Ovary (tissue), 9 donors: ENCODE measurements around the gene ADCK1. TPM values are rescaled to one million over a fixed set of nuclear protein-coding genes. Genes with fewer than 3 reads are reported as not detected.

Experiments used
- DNase-seq, 5 donors: peaks; one replicate each; pipeline ENCODE4 v3.0.0-alpha.2; 2019 to 2020
- H3K27ac ChIP-seq, 2 donors: fragments of 200-600 bp; one replicate each; pipeline versions ENCODE4 v1.5.1 to v1.8.0; 2019 to 2022
- H3K27me3 ChIP-seq: fragments of 200-600 bp; one replicate; pipeline ENCODE4 v1.8.0; 2022
- H3K36me3 ChIP-seq: fragments of 200-600 bp; sonication (generic); one replicate; pipeline ENCODE4 v1.5.1; 2019
- H3K4me1 ChIP-seq: one replicate; pipeline ENCODE4 v1.8.1; 2013; ENCODE audit warnings: mild to moderate bottlenecking, moderate library complexity; ENCODE audit not compliant: insufficient read depth
- H3K4me3 ChIP-seq: fragments of 200-600 bp; sonication (generic); one replicate; pipeline ENCODE4 v1.5.1; 2017
- H3K9me3 ChIP-seq, 2 donors: fragments of 200-600 bp in 1 of 2; sonication (generic) in 1 of 2; one replicate each; pipeline versions ENCODE4 v1.5.1 to v1.8.1; 2013 to 2019; ENCODE audit warnings: mild to moderate bottlenecking in 1 of 2, moderate library complexity in 1 of 2
- CTCF ChIP-seq, 3 donors: fragments of 450-650 bp in 2 of 3; fragments of 200-600 bp in 1 of 3; IDR thresholded peaks; one replicate each; pipeline versions ENCODE4 v1.5.1 to v1.8.0; 2016 to 2022; ENCODE audit warnings: antibody characterized with exemption in 3 of 3, mild to moderate bottlenecking in 1 of 3
- EP300 ChIP-seq: sonication (generic); formaldehyde crosslinking; IDR thresholded peaks from one replicate; pipeline ENCODE4 v1.6.1; 2017; ENCODE audit warnings: antibody characterized with exemption
- POLR2A ChIP-seq: fragments of 450-650 bp; IDR thresholded peaks from one replicate; pipeline ENCODE4 v1.6.1; 2017; ENCODE audit warnings: antibody characterized with exemption, mild to moderate bottlenecking, moderate library complexity
- WGBS, 3 donors: extraction: QIAGEN DNeasy Blood & Tissue Kit in 1 of 3; methylation state at CpG; one replicate each; pipeline versions ENCODE4 v1.1.5 to v1.1.7; 2013 to 2017; 5-methylcytosine and 5-hydroxymethylcytosine counted together
- intact Hi-C, 4 donors: fragments of 100-400 bp; cut with DNase I; formaldehyde crosslinking; loops; one replicate each; pipeline versions ENCODE4 v1.11.0 to v1.15.1; 2022 to 2023
- polyA plus RNA-seq, 2 donors: library from polyadenylated mRNA; stranded (reverse); fragments of 200-250 nt in 1 of 2; fragments of 350-450 nt in 1 of 2; fragmentation: Illumina TruSeq in 1 of 2; extraction: RNeasy Lipid Tissue Mini Kit (QIAGEN cat#74804) in 1 of 2; gene quantifications; one replicate each; pipeline ENCODE4 v1.2.3, GENCODE V29; 2013 to 2014
- total RNA-seq, 7 donors: library from RNA; depleted of rRNA in 2 of 7; stranded (reverse); fragments of >200 nt in 2 of 7; fragmentation: NEBNext Ultra II Directional in 3 of 7; extraction: Animal tissue kit (Norgen Biotek cat#: 25700) in 3 of 7; gene quantifications; one replicate each; pipeline versions ENCODE4 v1.1.0 to v1.2.4, GENCODE V29; 2016 to 2023
- donor health status: DM: no; HTN: no; CAD: no; lungs with moderate emphysema.
- donor health status: DM: no; HTN: no; CAD: no.
- donor health status: Bipolar disorder and iron deficiency.
- donor health status: DM: yes; HTN: yes; CAD: no.
- donor health status: DM: no; HTN: no; CAD: no.
- donor health status: DM: yes; HTN: yes; CAD: no.

Gene ADCK1
- total and polyA plus RNA-seq, 9 donors = 1.7 to 7.9 (median 6.8) TPM

- 84 to 85% (median 85%) methylated on average over 22 of the region's 22 CpGs for WGBS, 3 donors
- no peak for DNase-seq
- H3K4me1 ChIP-seq = no peaks in the 10 kb centered on the region
Observed at GRCh38 chr14:77924141-77924948, 124.4 kb downstream of the ADCK1 start.

GRCh38 chr14:77926942-77927341 is 127.0 kb downstream of the ADCK1 start:
- no peak for DNase-seq
- 80 to 81% (median 80%) methylated on average over 9 of the region's 9 CpGs for WGBS, 3 donors
- Histone ChIP-seq H3K27me3 (no peaks in the 10 kb centered on the region), H3K9me3 (no peaks in the 10 kb centered on the region), H3K4me3 (no peak overlapping the region), H3K4me1 (no peaks in the 10 kb centered on the region), H3K27ac (no peak overlapping the region), H3K36me3 (no peaks in the 10 kb centered on the region)
- intact Hi-C loops = no loop called here
- TF ChIP-seq POLR2A (no peak), EP300 (no peak), CTCF (IDR thresholded peaks at IDR 0.05) (no peak)

More at GRCh38 chr14:77924141-77924948, 124.4 kb downstream of the ADCK1 start:
- Histone ChIP-seq H3K27ac (no peak overlapping the region), H3K36me3 (no peaks in the 10 kb centered on the region), H3K9me3 (no peaks in the 10 kb centered on the region), H3K27me3 (no peaks in the 10 kb centered on the region), H3K4me3 (no peak overlapping the region)
- intact Hi-C loops = no loop called here
- TF ChIP-seq CTCF (IDR thresholded peaks at IDR 0.05) = no peak
- no peak for TF ChIP-seq EP300
- no peak for TF ChIP-seq POLR2A

GRCh38 chr14:77931441-77931840 is 131.5 kb downstream of the ADCK1 start:
- WGBS, 3 donors = 93 to 96% (median 94%) methylated on average over 14 of the region's 14 CpGs
- intact Hi-C loops = no loop called here
- H3K36me3 ChIP-seq = no peaks in the 10 kb centered on the region
- H3K27ac ChIP-seq = no peak overlapping the region
- no peak for TF ChIP-seq EP300
- TF ChIP-seq POLR2A = no peak
- no peak for TF ChIP-seq CTCF (IDR thresholded peaks at IDR 0.05)
- H3K27me3 ChIP-seq = no peaks in the 10 kb centered on the region
- H3K9me3 ChIP-seq = peaks cover 0 to 4% of the 10 kb centered on the region in 2 donors
- DNase-seq = no peak
- H3K4me1 ChIP-seq = no peaks in the 10 kb centered on the region
- H3K4me3 ChIP-seq = no peak overlapping the region

- no peaks in the 10 kb centered on the region for H3K4me1 ChIP-seq
- 91 to 97% (median 96%) methylated on average over 4 of the region's 4 CpGs for WGBS, 3 donors
- H3K27me3 ChIP-seq = no peaks in the 10 kb centered on the region
- TF ChIP-seq EP300 (no peak), POLR2A (no peak), CTCF (IDR thresholded peaks at IDR 0.05) (no peak)
- H3K9me3 ChIP-seq = peaks cover 0 to 4% of the 10 kb centered on the region in 2 donors
- H3K36me3 ChIP-seq = no peaks in the 10 kb centered on the region
- no peak overlapping the region for H3K4me3 ChIP-seq
- DNase-seq = no peak
- intact Hi-C loops = no loop called here
- no peak overlapping the region for H3K27ac ChIP-seq
Observed at GRCh38 chr14:77936138-77936639, 136.3 kb downstream of the ADCK1 start.
